Measurements from ENCODE around the gene ZSCAN9.

The ZSCAN9 gene

DNA sequence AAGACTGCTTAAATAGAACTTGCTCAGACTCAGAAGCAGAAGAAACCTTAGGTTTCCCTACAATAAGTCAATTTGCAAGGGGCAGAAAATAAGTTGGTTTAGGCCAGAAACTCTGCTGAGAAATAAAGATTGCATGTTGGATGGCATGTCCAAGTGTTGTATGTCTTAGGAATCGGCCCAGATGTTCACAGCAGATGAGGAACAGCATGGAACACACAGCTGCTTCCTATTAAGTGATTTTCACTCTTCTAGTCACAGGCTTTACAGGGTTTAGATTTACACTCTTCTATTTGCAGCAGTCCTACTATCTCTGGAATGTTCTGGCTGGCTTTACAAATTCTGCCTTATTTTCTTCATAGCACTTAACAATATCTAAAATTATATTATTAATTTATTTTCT is 23.8 kb downstream of the ZSCAN9 start:
- Histone ChIP-seq H3K4me3 (ENCODE audit: low read depth in 1 of 2, low read length in 2 of 2) (no peak overlapping the region), H3K27ac (ENCODE audit: low read depth, low read length) (no peak overlapping the region), H3K4me1 (ENCODE audit: control insufficient read depth in 1 of 2, insufficient read depth in 2 of 2, low read length in 2 of 2) (peaks cover 7 to 17% of the 10 kb centered on the region in 2 donors), H3K9ac (ENCODE audit: low read depth in 1 of 2, low read length in 2 of 2) (no peak overlapping the region), H3K27me3 (ENCODE audit: control insufficient read depth in 1 of 2, insufficient read depth in 2 of 2, low read length in 2 of 2) (no peaks in the 10 kb centered on the region), H3K36me3 (ENCODE audit: control insufficient read depth in 1 of 2, insufficient read depth in 2 of 2, low read length in 2 of 2) (peaks cover 13 to 38% of the 10 kb centered on the region in 2 donors), H3K9me3 (ENCODE audit: control insufficient read depth in 1 of 2, low read length in 2 of 2) (no peaks in the 10 kb centered on the region)

DNA sequence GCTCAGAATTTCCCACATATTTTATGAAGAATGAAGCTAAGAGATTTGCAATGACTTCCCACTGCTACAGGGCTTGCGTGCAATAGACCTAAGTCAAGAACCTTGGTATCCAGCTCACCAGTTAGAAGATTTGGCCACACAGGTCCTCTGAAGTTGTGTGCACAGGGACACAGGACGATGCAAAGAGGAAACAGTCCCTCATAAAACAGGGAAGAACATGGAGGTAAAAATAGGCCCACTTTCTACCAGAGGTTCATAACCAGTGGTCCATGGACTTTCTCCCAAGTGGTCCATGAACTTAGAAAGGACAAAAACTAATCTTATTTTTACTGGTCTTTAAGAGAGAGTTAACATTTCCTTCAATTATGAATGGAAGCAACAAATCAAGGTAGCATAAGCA is 25.7 kb downstream of the ZSCAN9 start:
- Histone ChIP-seq H3K27ac (ENCODE audit: low read depth, low read length) (no peak overlapping the region), H3K4me3 (ENCODE audit: low read depth in 1 of 2, low read length in 2 of 2) (peak overlapping the region; percentile 99 to 100), H3K9me3 (ENCODE audit: control insufficient read depth in 1 of 2, low read length in 2 of 2) (no peaks in the 10 kb centered on the region), H3K27me3 (ENCODE audit: control insufficient read depth in 1 of 2, insufficient read depth in 2 of 2, low read length in 2 of 2) (no peaks in the 10 kb centered on the region), H3K9ac (ENCODE audit: low read depth in 1 of 2, low read length in 2 of 2) (no peak overlapping the region), H3K4me1 (ENCODE audit: control insufficient read depth in 1 of 2, insufficient read depth in 2 of 2, low read length in 2 of 2) (peaks cover 7 to 17% of the 10 kb centered on the region in 2 donors), H3K36me3 (ENCODE audit: control insufficient read depth in 1 of 2, insufficient read depth in 2 of 2, low read length in 2 of 2) (peaks cover 2 to 23% of the 10 kb centered on the region in 2 donors)

DNA sequence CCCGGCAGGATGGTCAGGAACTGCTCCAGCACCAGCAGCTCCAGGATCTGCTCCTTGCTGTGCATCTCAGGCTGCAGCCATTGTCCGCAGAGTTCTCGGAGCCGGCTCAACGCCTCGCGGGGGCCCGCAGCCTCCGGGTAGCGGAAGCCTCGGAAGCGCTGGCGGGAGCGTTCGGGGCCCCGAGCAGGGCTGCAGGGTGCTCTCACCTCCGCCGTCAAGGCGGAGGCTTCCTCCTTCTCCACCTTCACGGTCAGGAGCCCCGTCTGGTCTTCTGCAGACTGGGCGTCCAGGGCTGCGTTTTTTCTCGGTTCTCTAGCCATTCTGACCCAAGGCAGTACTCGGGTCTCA is 26.6 kb downstream of the ZSCAN9 start:
- Histone ChIP-seq H3K4me3 (ENCODE audit: low read depth in 1 of 2, low read length in 2 of 2) (peak overlapping the region; percentile 99 to 100), H3K4me1 (ENCODE audit: control insufficient read depth in 1 of 2, insufficient read depth in 2 of 2, low read length in 2 of 2) (peaks cover 7 to 17% of the 10 kb centered on the region in 2 donors), H3K36me3 (ENCODE audit: control insufficient read depth in 1 of 2, insufficient read depth in 2 of 2, low read length in 2 of 2) (peaks cover 0 to 14% of the 10 kb centered on the region in 2 donors), H3K27ac (ENCODE audit: low read depth, low read length) (no peak overlapping the region), H3K27me3 (ENCODE audit: control insufficient read depth in 1 of 2, insufficient read depth in 2 of 2, low read length in 2 of 2) (no peaks in the 10 kb centered on the region), H3K9ac (ENCODE audit: low read depth in 1 of 2, low read length in 2 of 2) (peak overlapping the region; percentile 69 to 77), H3K9me3 (ENCODE audit: control insufficient read depth in 1 of 2, low read length in 2 of 2) (no peaks in the 10 kb centered on the region)

GRCh38 chr6:28252009-28252975 is 27.2 kb downstream of the ZSCAN9 start, which contains the start of gene ZKSCAN4:
TSS of gene ZKSCAN4 (minus strand) at chr6:28252269. CDS start at chr6:28251980, 289 bp downstream.
- no peaks in the 10 kb centered on the region for H3K27me3 ChIP-seq (ENCODE audit: control insufficient read depth in 1 of 2, insufficient read depth in 2 of 2, low read length in 2 of 2)
- no peak within 1 kb of the TSS for H3K27ac ChIP-seq (ENCODE audit: low read depth, low read length)
- peaks cover 0 to 11% of the 10 kb centered on the region in 2 donors for H3K36me3 ChIP-seq (ENCODE audit: control insufficient read depth in 1 of 2, insufficient read depth in 2 of 2, low read length in 2 of 2)
- H3K9me3 ChIP-seq (ENCODE audit: control insufficient read depth in 1 of 2, low read length in 2 of 2): no peaks in the 10 kb centered on the region
- peaks cover 7 to 17% of the 10 kb centered on the region in 2 donors for H3K4me1 ChIP-seq (ENCODE audit: control insufficient read depth in 1 of 2, insufficient read depth in 2 of 2, low read length in 2 of 2)
- H3K4me3 ChIP-seq (ENCODE audit: low read depth in 1 of 2, low read length in 2 of 2): peak within 1 kb of the TSS; percentile 99 to 100
- H3K9ac ChIP-seq (ENCODE audit: low read depth in 1 of 2, low read length in 2 of 2): peak within 1 kb of the TSS; percentile 69 to 77

GRCh38 chr6:28254121-28254519 is 29.0 kb downstream of the ZSCAN9 start:
- no peak overlapping the region for H3K27ac ChIP-seq (ENCODE audit: low read depth, low read length)
- H3K4me3 ChIP-seq (ENCODE audit: low read depth in 1 of 2, low read length in 2 of 2): no peak overlapping the region
- H3K27me3 ChIP-seq (ENCODE audit: control insufficient read depth in 1 of 2, insufficient read depth in 2 of 2, low read length in 2 of 2): no peaks in the 10 kb centered on the region
- peaks cover 7 to 21% of the 10 kb centered on the region in 2 donors for H3K4me1 ChIP-seq (ENCODE audit: control insufficient read depth in 1 of 2, insufficient read depth in 2 of 2, low read length in 2 of 2)
- H3K36me3 ChIP-seq (ENCODE audit: control insufficient read depth in 1 of 2, insufficient read depth in 2 of 2, low read length in 2 of 2): peaks cover 0 to 2% of the 10 kb centered on the region in 2 donors
- H3K9ac ChIP-seq (ENCODE audit: low read depth in 1 of 2, low read length in 2 of 2): no peak overlapping the region
- H3K9me3 ChIP-seq (ENCODE audit: control insufficient read depth in 1 of 2, low read length in 2 of 2): no peaks in the 10 kb centered on the region

DNA sequence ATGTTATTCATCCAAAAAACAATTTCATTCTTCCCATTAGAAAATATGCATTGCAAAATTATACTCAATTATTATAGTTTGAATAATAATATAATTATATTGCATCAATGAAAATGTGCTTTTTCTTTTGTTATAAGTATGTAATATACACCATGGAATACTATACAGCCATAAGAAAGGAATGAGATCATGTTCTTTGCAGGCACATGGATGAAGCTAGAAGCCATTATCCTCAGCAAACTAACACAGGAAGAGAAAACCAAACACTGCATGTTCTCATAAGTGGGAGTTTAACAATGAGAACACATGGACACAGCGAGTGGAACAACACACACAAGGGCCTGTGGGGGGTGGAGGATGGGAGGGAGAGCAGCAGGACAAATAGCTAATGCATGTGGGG is 32.0 kb downstream of the ZSCAN9 start:
- peaks cover 0 to 15% of the 10 kb centered on the region in 2 donors for H3K4me1 ChIP-seq (ENCODE audit: control insufficient read depth in 1 of 2, insufficient read depth in 2 of 2, low read length in 2 of 2)
- no peak overlapping the region for H3K4me3 ChIP-seq (ENCODE audit: low read depth in 1 of 2, low read length in 2 of 2)
- no peak overlapping the region for H3K27ac ChIP-seq (ENCODE audit: low read depth, low read length)
- peaks cover 0 to 3% of the 10 kb centered on the region in 2 donors for H3K27me3 ChIP-seq (ENCODE audit: control insufficient read depth in 1 of 2, insufficient read depth in 2 of 2, low read length in 2 of 2)
- peaks cover 0 to 2% of the 10 kb centered on the region in 2 donors for H3K9me3 ChIP-seq (ENCODE audit: control insufficient read depth in 1 of 2, low read length in 2 of 2)
- no peak overlapping the region for H3K9ac ChIP-seq (ENCODE audit: low read depth in 1 of 2, low read length in 2 of 2)
- H3K36me3 ChIP-seq (ENCODE audit: control insufficient read depth in 1 of 2, insufficient read depth in 2 of 2, low read length in 2 of 2): no peaks in the 10 kb centered on the region

DNA sequence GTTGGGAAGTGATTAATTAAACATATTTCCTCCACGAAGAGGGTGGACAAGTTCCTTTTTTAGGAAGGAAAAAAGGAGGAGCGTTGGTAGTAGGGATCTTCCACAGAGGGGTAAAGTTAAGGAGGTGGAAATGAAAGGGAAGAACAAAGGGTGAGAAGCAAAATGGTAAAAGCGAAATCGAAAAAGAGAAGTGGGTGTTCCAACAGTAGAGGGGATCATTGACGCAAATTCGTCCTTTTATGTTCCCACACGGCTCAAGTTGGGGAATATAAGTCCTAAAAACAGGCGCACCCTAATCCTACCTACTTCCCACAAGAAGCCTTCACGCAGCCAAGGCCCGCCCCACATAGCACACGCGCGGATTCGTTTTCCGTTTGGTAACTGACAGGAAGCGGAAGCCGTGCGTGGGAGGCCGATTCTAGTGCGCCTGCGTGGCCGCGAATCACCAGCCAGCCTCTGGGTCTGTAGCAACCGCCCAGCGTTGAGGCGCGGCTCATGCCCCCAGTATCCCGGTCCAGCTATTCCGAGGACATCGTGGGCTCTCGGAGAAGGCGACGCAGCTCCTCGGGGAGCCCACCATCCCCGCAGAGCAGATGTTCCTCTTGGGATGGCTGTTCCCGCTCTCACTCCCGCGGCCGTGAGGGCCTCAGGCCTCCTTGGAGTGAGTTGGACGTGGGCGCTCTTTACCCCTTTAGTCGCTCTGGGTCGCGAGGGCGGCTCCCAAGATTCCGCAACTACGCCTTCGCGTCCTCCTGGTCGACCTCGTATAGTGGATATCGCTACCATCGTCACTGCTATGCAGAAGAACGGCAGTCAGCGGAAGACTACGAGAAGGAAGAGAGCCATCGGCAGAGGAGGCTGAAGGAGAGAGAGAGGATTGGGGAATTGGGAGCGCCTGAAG is 34.1 kb downstream of the ZSCAN9 start, which contains the start of gene NKAPL:
Gene NKAPL (plus strand): TSS at position 421 of the 901 bp plus-strand sequence. CDS start 75 bp downstream, at position 496.
- Histone ChIP-seq H3K9me3 (ENCODE audit: control insufficient read depth in 1 of 2, low read length in 2 of 2) (peaks cover 0 to 2% of the 10 kb centered on the region in 2 donors), H3K27ac (ENCODE audit: low read depth, low read length) (no peak within 1 kb of the TSS), H3K4me3 (ENCODE audit: low read depth in 1 of 2, low read length in 2 of 2) (peak within 1 kb of the TSS; percentile 54 to 60), H3K9ac (ENCODE audit: low read depth in 1 of 2, low read length in 2 of 2) (no peak within 1 kb of the TSS), H3K36me3 (ENCODE audit: control insufficient read depth in 1 of 2, insufficient read depth in 2 of 2, low read length in 2 of 2) (no peaks in the 10 kb centered on the region), H3K4me1 (ENCODE audit: control insufficient read depth in 1 of 2, insufficient read depth in 2 of 2, low read length in 2 of 2) (peaks cover 0 to 7% of the 10 kb centered on the region in 2 donors), H3K27me3 (ENCODE audit: control insufficient read depth in 1 of 2, insufficient read depth in 2 of 2, low read length in 2 of 2) (peaks cover under 1 to 3% of the 10 kb centered on the region in 2 donors)

DNA sequence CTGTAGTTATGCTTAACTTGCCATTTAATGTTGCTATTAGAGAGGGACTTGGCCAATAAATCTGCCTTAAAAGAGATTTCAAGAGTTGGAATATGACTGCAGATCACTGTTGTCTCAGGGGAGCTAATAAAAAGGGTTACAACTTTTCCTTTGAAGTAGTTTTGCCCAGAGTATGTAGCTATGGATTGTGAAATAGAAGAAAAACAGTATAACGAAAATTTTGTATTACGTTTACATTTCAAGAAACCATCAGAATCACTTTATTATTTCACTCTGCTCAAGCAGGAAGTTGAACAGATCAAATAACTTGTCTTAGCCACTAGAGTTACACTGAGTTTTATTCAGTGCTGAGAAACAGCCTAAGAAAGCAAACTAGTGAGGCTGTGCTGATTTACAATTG is 38.8 kb downstream of the ZSCAN9 start:
- no peak overlapping the region for H3K9ac ChIP-seq (ENCODE audit: low read depth in 1 of 2, low read length in 2 of 2)
- no peak overlapping the region for H3K27ac ChIP-seq (ENCODE audit: low read depth, low read length)
- H3K9me3 ChIP-seq (ENCODE audit: control insufficient read depth in 1 of 2, low read length in 2 of 2): peaks cover 0 to 2% of the 10 kb centered on the region in 2 donors
- no peak overlapping the region for H3K4me3 ChIP-seq (ENCODE audit: low read depth in 1 of 2, low read length in 2 of 2)
- no peaks in the 10 kb centered on the region for H3K36me3 ChIP-seq (ENCODE audit: control insufficient read depth in 1 of 2, insufficient read depth in 2 of 2, low read length in 2 of 2)
- peaks cover 3% of the 10 kb centered on the region in 2 donors for H3K27me3 ChIP-seq (ENCODE audit: control insufficient read depth in 1 of 2, insufficient read depth in 2 of 2, low read length in 2 of 2)
- H3K4me1 ChIP-seq (ENCODE audit: control insufficient read depth in 1 of 2, insufficient read depth in 2 of 2, low read length in 2 of 2): peaks cover 8 to 23% of the 10 kb centered on the region in 2 donors

- peaks cover 3% of the 10 kb centered on the region in 2 donors for H3K27me3 ChIP-seq (ENCODE audit: control insufficient read depth in 1 of 2, insufficient read depth in 2 of 2, low read length in 2 of 2)
- no peaks in the 10 kb centered on the region for H3K9me3 ChIP-seq (ENCODE audit: control insufficient read depth in 1 of 2, low read length in 2 of 2)
- no peak overlapping the region for H3K27ac ChIP-seq (ENCODE audit: low read depth, low read length)
These were observed 39.8 kb downstream of the ZSCAN9 start for GRCh38 chr6:28264834-28265401.

More at GRCh38 chr6:28264834-28265401, 39.8 kb downstream of the ZSCAN9 start:
- H3K4me1 ChIP-seq (ENCODE audit: control insufficient read depth in 1 of 2, insufficient read depth in 2 of 2, low read length in 2 of 2): peaks cover 8 to 17% of the 10 kb centered on the region in 2 donors
- H3K36me3 ChIP-seq (ENCODE audit: control insufficient read depth in 1 of 2, insufficient read depth in 2 of 2, low read length in 2 of 2): no peaks in the 10 kb centered on the region
- no peak overlapping the region for H3K9ac ChIP-seq (ENCODE audit: low read depth in 1 of 2, low read length in 2 of 2)
- no peak overlapping the region for H3K4me3 ChIP-seq (ENCODE audit: low read depth in 1 of 2, low read length in 2 of 2)

All from duodenal mucosa (tissue), 2 donors.